ENCODE data around the gene SPHKAP.
"Not testable (repeated sequence)": the region's sequence is repeated elsewhere in the genome, so short reads cannot be mapped to it uniquely, and the experiment has no call there.

SPHKAP gene

GRCh38 chr2:228023619-228024018, 157.9 kb downstream of the SPHKAP start:
- no peak for DNase-seq

- no peak for DNase-seq
These were observed 163.2 kb downstream of the SPHKAP start for GRCh38 chr2:228018311-228018710.

- no peak for DNase-seq
These were observed 163.7 kb downstream of the SPHKAP start for GRCh38 chr2:228017784-228018183.

- DNase-seq: no peak
These were observed 165.1 kb downstream of the SPHKAP start for GRCh38 chr2:228016402-228016801.

GRCh38 chr2:228015741-228016140, 165.7 kb downstream of the SPHKAP start:
- DNase-seq: no peak

GRCh38 chr2:227996366-227996765, 185.1 kb downstream of the SPHKAP start:
- no peak for DNase-seq

- no peak for DNase-seq
These were observed 190.6 kb downstream of the SPHKAP start for GRCh38 chr2:227990937-227991336.

GRCh38 chr2:227973241-227973640, 208.2 kb downstream of the SPHKAP start:
- no peak for DNase-seq

- no peak for DNase-seq
These were observed 209.8 kb downstream of the SPHKAP start for GRCh38 chr2:227971619-227972230.

- no peak for DNase-seq
These were observed 221.2 kb downstream of the SPHKAP start for GRCh38 chr2:227960317-227960716.

GRCh38 chr2:227942965-227943364, 238.5 kb downstream of the SPHKAP start:
- no peak for DNase-seq

GRCh38 chr2:227942021-227942420, 239.5 kb downstream of the SPHKAP start:
- no peak for DNase-seq

GRCh38 chr2:227939271-227940027, 242.0 kb downstream of the SPHKAP start:
- no peak for DNase-seq

GRCh38 chr2:227936249-227936648, 245.2 kb downstream of the SPHKAP start:
- DNase-seq: not testable (repeated sequence)

GRCh38 chr2:227933884-227934283, 247.6 kb downstream of the SPHKAP start:
- no peak for DNase-seq

- no peak for DNase-seq
These were observed 249.1 kb downstream of the SPHKAP start for GRCh38 chr2:227932403-227932802.

- no peak for DNase-seq
These were observed 249.5 kb downstream of the SPHKAP start for GRCh38 chr2:227932001-227932400.
